Large intestine (tissue), 12 donors: Measurements from ENCODE around the gene MKRN2OS. TPM values are rescaled to one million over a fixed set of nuclear protein-coding genes. Genes with fewer than 3 reads are reported as not detected.

Source experiments
- DNase-seq, 2 donors: peaks; one replicate each; pipeline versions ENCODE4 v3.0.0 to v3.0.0-alpha.2; 2013
- H3K27ac ChIP-seq: one replicate; pipeline ENCODE4 v1.5.1; 2013; ENCODE audit warnings: low read length
- H3K27me3 ChIP-seq: 2 replicates; pipeline ENCODE4 v1.6.1; 2013; ENCODE audit warnings: low read length; ENCODE audit not compliant: control insufficient read depth, insufficient read depth
- H3K36me3 ChIP-seq: 2 replicates; pipeline ENCODE4 v1.6.1; 2013; ENCODE audit warnings: low read length; ENCODE audit not compliant: control insufficient read depth, insufficient read depth
- H3K4me1 ChIP-seq: one replicate; pipeline ENCODE4 v1.6.1; 2013; ENCODE audit warnings: low read length; ENCODE audit not compliant: control insufficient read depth, insufficient read depth
- H3K4me3 ChIP-seq: one replicate; pipeline ENCODE4 v1.5.1; 2013; ENCODE audit warnings: low read length
- H3K9me3 ChIP-seq: one replicate; pipeline ENCODE4 v1.6.1; 2013; ENCODE audit warnings: mild to moderate bottlenecking, low read depth, low read length, moderate library complexity; ENCODE audit not compliant: control insufficient read depth
- WGBS: methylation state at CpG from one replicate; pipeline ENCODE4 v1.1.5; 2013; ENCODE audit warnings: low lambda C conversion rate; ENCODE audit not compliant: insufficient coverage; 5-methylcytosine and 5-hydroxymethylcytosine counted together
- long read RNA-seq, 11 donors: transcript quantifications; one replicate each; lab custom pipeline, GENCODE V29; 2026
- polyA plus RNA-seq: library from polyadenylated mRNA; unstranded; fragments of 120-200 nt; gene quantifications from one replicate; pipeline ENCODE4 v1.2.1, GENCODE V29; 2013

The MKRN2OS gene, protein sequence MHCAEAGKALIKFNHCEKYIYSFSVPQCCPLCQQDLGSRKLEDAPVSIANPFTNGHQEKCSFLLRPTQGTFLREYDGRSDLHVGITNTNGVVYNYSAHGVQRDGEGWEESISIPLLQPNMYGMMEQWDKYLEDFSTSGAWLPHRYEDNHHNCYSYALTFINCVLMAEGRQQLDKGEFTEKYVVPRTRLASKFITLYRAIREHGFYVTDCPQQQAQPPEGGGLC
- polyA plus RNA-seq = 5.1 TPM
- long read RNA-seq, donor 1, partial matches to known transcripts = 0 of 7 reads
- long read RNA-seq, donor 1, other reads (novel, unspliced or antisense) = 6 of 7 reads
- long read RNA-seq, donor 2, transcript MKRN2OS-203 (4 exons, 985 nt) = major isoform, 5 of 5 reads
- long read RNA-seq, donor 2, partial matches to known transcripts = 0 of 5 reads
- long read RNA-seq, donor 2, other reads (novel, unspliced or antisense) = 0 of 5 reads
- long read RNA-seq, donor 3 = 0 reads
- long read RNA-seq, donor 4 = 0 reads
- long read RNA-seq, donor 5, partial matches to known transcripts = 0 of 3 reads
- long read RNA-seq, donor 5, other reads (novel, unspliced or antisense) = 0 of 3 reads
- long read RNA-seq, donor 6, partial matches to known transcripts = 0 of 4 reads
- long read RNA-seq, donor 6, other reads (novel, unspliced or antisense) = 0 of 4 reads
- long read RNA-seq, donor 7, partial matches to known transcripts = 0 of 2 reads
- long read RNA-seq, donor 7, other reads (novel, unspliced or antisense) = 0 of 2 reads
- long read RNA-seq, donor 8, partial matches to known transcripts = 0 of 1 reads
- long read RNA-seq, donor 8, other reads (novel, unspliced or antisense) = 0 of 1 reads
- long read RNA-seq, donor 9, partial matches to known transcripts = 0 of 2 reads
- long read RNA-seq, donor 9, other reads (novel, unspliced or antisense) = 0 of 2 reads
- long read RNA-seq, donor 10, partial matches to known transcripts = 11 of 21 reads
- long read RNA-seq, donor 10, other reads (novel, unspliced or antisense) = 10 of 21 reads
- long read RNA-seq, donor 11, partial matches to known transcripts = 0 of 1 reads
- long read RNA-seq, donor 11, other reads (novel, unspliced or antisense) = 0 of 1 reads

DNA sequence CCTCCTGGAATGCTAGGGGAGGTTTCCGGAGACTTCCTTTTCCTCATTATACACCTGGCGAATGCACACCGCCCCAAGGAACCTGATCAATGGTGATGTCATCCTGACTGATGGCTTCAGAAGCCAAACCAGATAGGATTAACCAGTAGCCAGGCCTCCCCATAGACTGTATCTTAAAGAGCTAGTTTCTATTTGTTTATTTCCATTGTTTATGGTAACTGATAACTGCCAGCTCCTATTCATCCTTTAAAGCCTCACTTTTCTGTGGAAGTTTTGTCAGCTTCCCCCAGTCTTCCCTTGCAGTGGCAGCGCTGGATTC lies at the start of gene MKRN2OS:
Gene MKRN2OS (minus strand): TSS at position 27 of the 319 bp plus-strand sequence. CDS start 35 bp downstream, outside the sequence.
- no CpG with 5 or more reads among the region's 4 CpGs for WGBS
- peak; percentile 76 to 90 for DNase-seq
- Histone ChIP-seq H3K36me3 (peaks cover 5% of the 10 kb centered on the region), H3K4me3 (peak within 1 kb of the TSS; percentile 59), H3K9me3 (no peaks in the 10 kb centered on the region), H3K27me3 (peaks cover 3% of the 10 kb centered on the region), H3K4me1 (peaks cover 4% of the 10 kb centered on the region), H3K27ac (peak within 1 kb of the TSS; percentile 83)

DNA sequence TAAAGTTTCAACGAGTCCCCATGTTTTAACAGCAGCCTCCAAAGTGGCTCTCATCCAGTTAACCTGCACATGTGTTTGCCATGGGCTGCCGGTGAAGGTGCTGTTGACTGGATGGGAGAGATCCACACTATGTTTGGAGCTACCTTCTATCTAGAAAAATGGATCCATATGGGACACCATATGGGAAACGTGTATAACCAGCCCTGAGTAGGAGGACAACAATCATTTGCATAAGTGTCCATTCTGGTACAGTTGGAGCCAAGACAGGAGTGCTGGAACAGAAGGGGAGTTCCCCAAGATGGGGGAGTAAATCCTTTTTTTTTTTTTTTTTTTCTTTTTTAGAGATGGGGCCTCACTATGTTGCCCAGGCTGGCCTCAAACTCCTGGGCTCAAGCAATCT lies 48.2 kb upstream of the MKRN2OS start:
- Histone ChIP-seq H3K36me3 (peaks cover 76% of the 10 kb centered on the region), H3K9me3 (no peaks in the 10 kb centered on the region), H3K4me1 (no peaks in the 10 kb centered on the region), H3K27me3 (no peaks in the 10 kb centered on the region), H3K27ac (no peak overlapping the region), H3K4me3 (no peak overlapping the region)
- no peak for DNase-seq
- WGBS = no CpG with 5 or more reads among the region's 3 CpGs

DNA sequence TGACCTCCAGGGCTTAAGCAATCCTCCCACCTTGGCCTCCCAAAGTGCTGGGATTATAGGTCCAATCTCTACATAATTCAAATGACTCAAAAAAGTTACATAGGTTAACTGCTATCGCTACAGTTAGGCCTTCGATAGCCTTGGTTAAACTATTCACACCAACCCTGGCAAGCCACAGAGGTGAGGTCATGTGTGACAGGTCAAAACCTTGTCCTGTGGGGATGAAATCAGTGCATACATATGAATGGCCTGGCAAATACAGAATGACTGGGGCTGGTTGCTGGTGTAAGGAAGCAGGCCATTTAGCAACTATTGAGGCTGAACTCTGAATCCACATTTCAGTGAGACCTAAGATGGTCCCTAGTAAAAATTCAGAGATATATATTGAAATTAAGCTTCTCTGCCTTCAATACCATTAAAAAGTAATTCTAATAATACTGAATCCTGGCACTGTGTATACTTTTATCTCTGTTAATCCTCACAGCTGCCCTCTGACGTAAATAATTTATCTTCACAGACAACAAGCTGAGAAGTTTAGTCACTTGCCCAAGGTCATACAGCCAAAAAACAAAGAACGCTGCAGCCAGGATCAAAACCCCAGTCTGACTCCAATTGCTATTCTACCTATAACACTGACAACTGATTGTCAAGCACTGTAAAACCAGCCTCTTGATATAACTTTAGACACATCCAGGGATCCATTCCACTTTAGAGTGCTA lies 46.9 kb upstream of the MKRN2OS start:
- Histone ChIP-seq H3K4me3 (no peak overlapping the region), H3K27ac (no peak overlapping the region), H3K4me1 (no peaks in the 10 kb centered on the region), H3K27me3 (no peaks in the 10 kb centered on the region), H3K9me3 (no peaks in the 10 kb centered on the region), H3K36me3 (peaks cover 76% of the 10 kb centered on the region)
- DNase-seq = no peak
- 86% methylated on average over 1 of the region's 4 CpGs for WGBS

DNA sequence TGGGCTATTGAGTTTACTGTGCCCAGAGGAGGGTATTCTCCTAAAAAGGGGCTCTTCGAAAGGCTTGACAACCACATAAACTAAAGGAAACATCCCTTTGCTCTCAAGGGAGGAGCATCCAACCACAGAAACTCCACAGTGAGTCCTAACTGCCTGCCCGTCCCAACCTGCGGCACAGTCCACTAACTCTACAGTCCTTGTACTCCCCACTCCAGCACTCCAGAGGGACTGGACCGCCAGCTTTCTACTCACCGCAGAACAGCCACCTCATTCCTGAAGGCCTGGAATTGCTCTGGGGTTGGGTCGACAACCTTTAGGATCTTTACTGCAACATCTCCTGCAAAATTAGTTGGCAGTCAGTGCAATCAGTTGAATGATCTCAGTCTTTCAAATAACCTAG lies 46.2 kb upstream of the MKRN2OS start:
- H3K4me1 ChIP-seq = no peaks in the 10 kb centered on the region

DNA sequence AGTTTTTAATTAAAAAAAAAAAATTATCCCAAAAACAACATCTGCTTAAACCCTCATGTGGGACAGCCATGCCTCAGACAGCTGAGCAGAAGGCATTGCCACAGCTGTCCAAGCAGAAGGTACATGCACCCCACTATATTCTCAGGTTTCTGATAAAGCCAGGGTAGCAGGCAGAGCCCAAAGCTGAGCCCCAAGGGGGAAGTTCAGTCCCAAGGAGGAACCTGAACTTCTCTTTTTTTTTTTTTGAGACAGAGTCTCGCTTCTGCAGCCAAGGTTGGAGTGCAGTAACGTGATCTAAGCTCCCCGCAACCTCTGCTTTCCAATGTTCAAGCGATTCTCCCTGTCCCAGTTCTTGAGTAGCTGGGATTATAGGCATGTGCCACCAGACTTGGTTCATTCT lies 44.8 kb upstream of the MKRN2OS start:
- Histone ChIP-seq H3K27ac (no peak overlapping the region), H3K9me3 (no peaks in the 10 kb centered on the region), H3K4me1 (no peaks in the 10 kb centered on the region), H3K4me3 (no peak overlapping the region), H3K27me3 (no peaks in the 10 kb centered on the region), H3K36me3 (peaks cover 86% of the 10 kb centered on the region)
- no CpG with 5 or more reads among the region's 4 CpGs for WGBS
- no peak for DNase-seq

More for the DNA sequence above, 46.2 kb upstream of the MKRN2OS start:
- no peak for DNase-seq
- H3K4me3 ChIP-seq = no peak overlapping the region
- H3K36me3 ChIP-seq = peaks cover 81% of the 10 kb centered on the region
- WGBS = no CpG with 5 or more reads among the region's 6 CpGs
- H3K9me3 ChIP-seq = no peaks in the 10 kb centered on the region
- no peak overlapping the region for H3K27ac ChIP-seq
- no peaks in the 10 kb centered on the region for H3K27me3 ChIP-seq

DNA sequence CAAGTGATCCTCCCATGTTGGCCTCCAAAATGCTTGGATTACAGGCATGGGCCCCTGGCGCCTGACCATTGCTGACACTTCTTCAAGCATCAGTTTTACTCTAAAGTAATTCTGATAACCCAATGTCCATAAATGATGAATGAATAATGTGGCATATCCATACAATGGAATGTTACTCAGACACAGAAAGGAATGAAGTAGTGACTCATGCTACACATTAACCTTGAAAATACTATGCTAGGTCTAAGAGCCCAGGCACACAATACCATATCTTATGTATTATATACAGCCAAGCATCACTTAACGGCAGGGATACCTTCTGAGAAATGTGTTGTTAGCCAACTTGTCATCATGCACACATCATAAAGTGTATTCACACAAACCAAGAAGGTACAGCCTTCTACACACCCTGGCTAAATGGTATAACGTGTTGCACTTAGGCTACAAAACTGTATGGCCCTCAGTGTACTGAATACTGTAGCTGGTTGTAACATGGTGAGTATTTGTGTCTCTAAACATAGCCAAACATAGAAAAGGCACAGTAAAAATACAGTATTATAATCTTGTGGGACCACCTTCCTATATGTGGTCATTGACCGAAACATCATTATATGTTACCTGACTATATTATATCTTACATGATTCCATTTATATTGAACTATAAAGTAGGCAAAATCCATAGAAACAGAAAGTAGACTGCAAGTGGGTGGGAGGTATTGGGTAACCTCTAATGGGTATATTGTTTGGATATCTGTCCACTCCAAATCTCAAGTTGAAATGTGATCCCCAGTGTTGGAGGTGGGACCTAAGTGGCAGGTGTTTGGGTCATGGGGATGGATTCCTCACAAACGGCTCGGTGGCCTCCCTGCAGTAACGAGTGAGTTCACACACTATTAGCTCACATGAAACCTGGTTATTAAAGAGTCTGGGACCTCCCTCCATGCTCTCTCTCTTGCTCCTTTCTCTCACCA lies 43.0 kb upstream of the MKRN2OS start:
- Histone ChIP-seq H3K4me3 (no peak overlapping the region), H3K27ac (no peak overlapping the region), H3K4me1 (no peaks in the 10 kb centered on the region), H3K9me3 (no peaks in the 10 kb centered on the region), H3K36me3 (peaks cover 87% of the 10 kb centered on the region), H3K27me3 (no peaks in the 10 kb centered on the region)
- WGBS = no CpG with 5 or more reads among the region's 7 CpGs
- DNase-seq = no peak

DNA sequence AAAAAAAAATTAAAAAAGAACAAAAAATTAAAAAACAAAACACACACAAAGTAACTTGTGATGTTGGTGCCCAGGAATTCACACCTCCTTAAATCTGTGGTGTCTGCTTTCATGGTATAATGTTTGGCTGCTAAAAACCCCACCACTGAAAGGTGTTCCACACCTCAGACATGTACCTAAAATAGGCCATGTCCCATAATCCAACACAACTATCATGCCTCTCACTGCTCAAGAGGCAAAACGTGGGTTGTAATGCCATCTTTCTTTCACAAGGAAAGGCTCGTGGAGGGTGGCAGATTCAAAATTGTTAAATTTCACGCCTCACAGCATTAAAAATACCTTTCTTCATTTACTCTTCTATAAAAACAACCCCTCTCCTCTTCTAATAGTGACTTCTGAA lies 41.1 kb upstream of the MKRN2OS start:
- DNase-seq = no peak
- Histone ChIP-seq H3K36me3 (peaks cover 94% of the 10 kb centered on the region), H3K4me3 (no peak overlapping the region), H3K27me3 (no peaks in the 10 kb centered on the region), H3K4me1 (no peaks in the 10 kb centered on the region), H3K9me3 (no peaks in the 10 kb centered on the region), H3K27ac (no peak overlapping the region)
- WGBS = no CpG with 5 or more reads among the region's 3 CpGs

DNA sequence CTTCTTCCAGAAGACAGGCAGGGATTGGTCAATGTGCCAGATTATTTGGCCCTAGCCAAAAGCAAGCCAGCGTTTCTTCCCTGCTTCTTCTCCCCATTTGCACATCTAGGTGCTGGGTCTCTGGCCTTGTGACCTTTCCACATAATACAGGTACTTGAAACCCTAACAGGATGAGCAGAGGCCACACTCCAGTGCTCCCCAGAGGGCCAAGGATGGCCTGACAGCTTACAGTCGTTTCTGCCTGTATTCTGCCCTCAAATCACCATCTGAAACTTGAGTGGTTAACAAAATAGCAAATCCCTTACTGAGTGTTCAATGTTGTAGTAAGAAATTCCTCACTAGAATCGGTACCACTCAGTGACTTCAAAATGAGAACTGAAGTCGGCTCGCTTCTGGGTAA lies 40.7 kb upstream of the MKRN2OS start:
- 100% methylated on average over 1 of the region's 5 CpGs for WGBS
- peaks cover 94% of the 10 kb centered on the region for H3K36me3 ChIP-seq
- H3K27me3 ChIP-seq = no peaks in the 10 kb centered on the region
- H3K4me3 ChIP-seq = no peak overlapping the region
- H3K4me1 ChIP-seq = no peaks in the 10 kb centered on the region
- no peak for DNase-seq
- no peaks in the 10 kb centered on the region for H3K9me3 ChIP-seq
- no peak overlapping the region for H3K27ac ChIP-seq

DNA sequence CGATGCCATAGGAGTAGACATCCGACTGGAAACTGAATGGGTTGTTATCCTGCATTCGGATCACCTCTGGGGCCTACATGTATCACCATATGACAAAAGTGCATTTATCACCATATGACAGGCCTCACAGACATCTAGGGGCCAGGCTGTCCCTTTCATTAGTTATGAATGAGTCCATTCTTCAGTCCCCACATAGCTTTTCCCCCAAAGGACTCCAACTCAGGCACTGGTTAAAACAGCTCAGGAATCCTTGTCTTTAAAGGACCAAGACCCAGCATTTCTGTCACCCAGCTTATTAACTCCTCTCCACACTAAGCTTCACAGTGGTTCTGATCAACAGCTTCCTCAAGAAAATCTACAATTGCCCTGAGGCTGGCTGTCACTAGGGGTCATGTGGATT lies 39.9 kb upstream of the MKRN2OS start:
- Histone ChIP-seq H3K9me3 (no peaks in the 10 kb centered on the region), H3K27me3 (no peaks in the 10 kb centered on the region), H3K4me3 (no peak overlapping the region), H3K36me3 (peaks cover 90% of the 10 kb centered on the region), H3K4me1 (no peaks in the 10 kb centered on the region), H3K27ac (no peak overlapping the region)
- WGBS = no CpG with 5 or more reads among the region's 3 CpGs
- DNase-seq = no peak
